Pancreas (tissue), 10 donors: ENCODE measurements around the gene OR6V1. TPM values are rescaled to one million over a fixed set of nuclear protein-coding genes. Genes with fewer than 3 reads are reported as not detected.

Experiments used
- ATAC-seq, 4 donors: fragments of 200-7000 bp; cut with Tn5 transposase; one replicate each; pipeline versions ENCODE4 v1.8.0 to v1.9.1; 2020; ENCODE audit warnings: mild to moderate bottlenecking in 4 of 4, moderate library complexity in 4 of 4
- DNase-seq, 6 donors: peaks; one replicate each; pipeline ENCODE4 v3.0.0-alpha.2; 2020
- FAIRE-seq: peaks from 2 replicates; lab custom pipeline; 2012; peaks lifted over from hg19 to GRCh38; lab: Jason Lieb, UNC
- H3K27ac ChIP-seq, 4 donors: fragments of 200-600 bp; sonication (generic); 1 replicate in 3 of 4; 2 replicates in 1 of 4; pipeline versions ENCODE4 v1.5.0 to v1.8.0; 2020
- H3K27me3 ChIP-seq, 4 donors: fragments of 200-600 bp; one replicate each; pipeline ENCODE4 v1.8.0; 2021
- H3K36me3 ChIP-seq, 3 donors: fragments of 200-600 bp; sonication (generic) in 1 of 3; one replicate each; pipeline versions ENCODE4 v1.5.0 to v1.8.0; 2020 to 2021
- H3K4me1 ChIP-seq, 3 donors: fragments of 200-600 bp; one replicate each; pipeline ENCODE4 v1.8.0; 2021
- H3K4me3 ChIP-seq, 4 donors: fragments of 200-600 bp; sonication (generic) in 2 of 4; one replicate each; pipeline versions ENCODE4 v1.5.0 to v1.8.0; 2020 to 2021
- H3K9me3 ChIP-seq, 4 donors: fragments of 200-600 bp; one replicate each; pipeline ENCODE4 v1.8.0; 2021
- WGBS, 2 donors: extraction: QIAGEN DNeasy Blood & Tissue Kit; methylation state at CpG; one replicate each; pipeline ENCODE4 v1.1.7; 2013; 5-methylcytosine and 5-hydroxymethylcytosine counted together
- intact Hi-C, 3 donors: fragments of 100-400 bp; cut with DNase I; formaldehyde crosslinking; loops; one replicate each; pipeline versions ENCODE4 v1.11.1 to v1.14.2; 2022
- polyA plus RNA-seq, 2 donors: library from polyadenylated mRNA; stranded (reverse); fragments of 200-250 nt; gene quantifications; one replicate each; pipeline ENCODE4 v1.2.3, GENCODE V29; 2013
- total RNA-seq, 6 donors: library from RNA; stranded (reverse); fragmentation: NEBNext Ultra II Directional in 4 of 6; extraction: Animal tissue kit (Norgen Biotek cat#: 25700) in 4 of 6; gene quantifications; one replicate each; pipeline versions ENCODE4 v1.2.1 to v1.2.4, GENCODE V29; 2021 to 2023
- TF ChIP-seq, protein P1 (sequence below), 4 donors: fragments of 200-600 bp; sonication (generic) in 3 of 4; IDR thresholded peaks; one replicate each; pipeline versions ENCODE4 v1.5.0 to v1.8.0; 2021; ENCODE audit warnings: antibody characterized with exemption in 4 of 4
- donor health status: healthy with polysubstance abuse.
- donor health status: DM: no; HTN: no; CAD: no; lungs with moderate emphysema.
- donor health status: DM: no; HTN: no; CAD: no.
- donor health status: control.
- donor health status: control.
- donor health status: Bipolar disorder and iron deficiency.
- donor health status: DM: yes; HTN: yes; CAD: no.
- donor health status: DM: no; HTN: no; CAD: no.
- donor health status: DM: no; HTN: no; CAD: no.
- donor health status: DM: yes; HTN: yes; CAD: no.

Gene OR6V1
- total and polyA plus RNA-seq, 8 donors, result not detected

DNA sequence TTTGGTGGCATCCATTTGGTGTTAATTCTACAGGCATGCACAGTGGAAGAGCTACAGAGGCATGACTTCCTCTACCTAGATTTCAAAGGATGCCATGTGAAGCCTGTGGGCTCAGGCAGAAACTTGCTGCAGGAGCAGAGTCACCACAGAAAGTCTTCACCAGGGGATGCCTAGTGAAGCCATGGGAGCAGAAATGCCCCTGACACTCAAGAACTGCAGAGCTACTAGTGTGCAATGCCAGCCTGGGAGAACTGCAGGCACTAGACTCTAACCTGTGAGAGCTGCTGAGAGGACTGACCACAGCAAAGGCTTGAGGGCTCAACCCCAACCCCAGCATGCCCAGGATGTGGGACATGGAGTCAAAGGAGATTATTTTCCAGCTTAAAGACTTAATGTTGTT lies 29.1 kb upstream of the OR6V1 start:
- DNase-seq (no peak), FAIRE-seq (no peak), ATAC-seq (no peak)
- Histone ChIP-seq H3K9me3 (no peaks in the 10 kb centered on the region), H3K4me3 (no peak overlapping the region), H3K4me1 (no peaks in the 10 kb centered on the region), H3K27me3 (no peaks in the 10 kb centered on the region), H3K27ac (no peak overlapping the region), H3K36me3 (no peaks in the 10 kb centered on the region)
- TF ChIP-seq, protein P1, sequence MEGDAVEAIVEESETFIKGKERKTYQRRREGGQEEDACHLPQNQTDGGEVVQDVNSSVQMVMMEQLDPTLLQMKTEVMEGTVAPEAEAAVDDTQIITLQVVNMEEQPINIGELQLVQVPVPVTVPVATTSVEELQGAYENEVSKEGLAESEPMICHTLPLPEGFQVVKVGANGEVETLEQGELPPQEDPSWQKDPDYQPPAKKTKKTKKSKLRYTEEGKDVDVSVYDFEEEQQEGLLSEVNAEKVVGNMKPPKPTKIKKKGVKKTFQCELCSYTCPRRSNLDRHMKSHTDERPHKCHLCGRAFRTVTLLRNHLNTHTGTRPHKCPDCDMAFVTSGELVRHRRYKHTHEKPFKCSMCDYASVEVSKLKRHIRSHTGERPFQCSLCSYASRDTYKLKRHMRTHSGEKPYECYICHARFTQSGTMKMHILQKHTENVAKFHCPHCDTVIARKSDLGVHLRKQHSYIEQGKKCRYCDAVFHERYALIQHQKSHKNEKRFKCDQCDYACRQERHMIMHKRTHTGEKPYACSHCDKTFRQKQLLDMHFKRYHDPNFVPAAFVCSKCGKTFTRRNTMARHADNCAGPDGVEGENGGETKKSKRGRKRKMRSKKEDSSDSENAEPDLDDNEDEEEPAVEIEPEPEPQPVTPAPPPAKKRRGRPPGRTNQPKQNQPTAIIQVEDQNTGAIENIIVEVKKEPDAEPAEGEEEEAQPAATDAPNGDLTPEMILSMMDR (IDR thresholded peaks at IDR 0.05), result no peak
- intact Hi-C loops, result no loop called here

DNA sequence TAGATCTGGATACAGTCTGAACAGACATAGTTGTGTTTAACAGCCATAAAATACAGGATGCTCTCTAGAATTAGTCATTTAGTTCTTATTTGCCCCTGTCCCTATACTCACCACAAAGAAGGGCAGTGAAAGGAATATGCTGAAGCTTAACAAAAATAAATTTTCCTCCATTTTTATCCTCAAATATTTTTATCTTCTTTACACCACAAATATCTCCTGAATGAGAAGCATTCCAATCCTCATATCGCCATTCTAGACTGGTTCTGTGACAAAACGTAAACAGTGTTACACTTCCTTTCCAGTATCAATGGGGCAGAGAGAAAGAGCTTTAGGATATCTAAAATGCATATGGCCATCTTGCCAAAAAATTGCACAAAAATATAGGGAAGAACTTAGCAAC lies 26.8 kb upstream of the OR6V1 start:
- DNase-seq, result no peak
- TF ChIP-seq, protein P1 (IDR thresholded peaks at IDR 0.05), result no peak
- H3K4me3 ChIP-seq, result no peak overlapping the region
- H3K27me3 ChIP-seq, result no peaks in the 10 kb centered on the region
- no peaks in the 10 kb centered on the region for H3K9me3 ChIP-seq
- intact Hi-C loops, result no loop called here
- ATAC-seq, result no peak
- H3K27ac ChIP-seq, result no peak overlapping the region
- no peak for FAIRE-seq
- 71 to 77% methylated on average over 2 of the region's 2 CpGs for WGBS, 2 donors
- no peaks in the 10 kb centered on the region for H3K4me1 ChIP-seq
- H3K36me3 ChIP-seq, result no peaks in the 10 kb centered on the region

DNA sequence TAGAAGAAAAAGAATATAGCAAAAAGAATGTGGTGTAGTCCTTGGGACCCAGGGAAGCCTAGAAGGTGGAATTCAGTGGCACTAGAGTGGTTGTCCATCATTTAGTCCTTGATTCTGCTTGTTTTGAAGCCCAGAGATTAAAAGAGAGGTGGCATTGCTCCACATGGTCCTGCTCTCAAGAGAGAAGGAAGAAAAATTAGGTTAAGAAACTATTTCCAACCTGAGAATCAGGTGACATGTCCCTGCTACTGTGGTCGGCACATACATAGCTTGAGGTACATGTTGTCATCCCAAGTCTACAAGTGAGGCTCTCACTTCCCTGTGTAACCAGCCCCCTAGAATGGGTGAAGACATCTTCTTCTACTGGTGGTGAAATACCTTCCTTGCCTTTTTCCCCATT lies 25.1 kb upstream of the OR6V1 start, which contains the start of gene OR9A2:
Gene OR9A2 (minus strand): TSS at position 101 of the 400 bp plus-strand sequence. CDS start 0 bp downstream, at position 101.
- intact Hi-C loops, result no loop called here
- 78 to 100% methylated on average over 1 of the region's 1 CpG for WGBS, 2 donors
- DNase-seq, result no peak
- TF ChIP-seq, protein P1 (IDR thresholded peaks at IDR 0.05), result no peak
- Histone ChIP-seq H3K9me3 (no peaks in the 10 kb centered on the region), H3K4me1 (no peaks in the 10 kb centered on the region), H3K4me3 (no peak within 1 kb of the TSS), H3K27me3 (no peaks in the 10 kb centered on the region), H3K36me3 (no peaks in the 10 kb centered on the region), H3K27ac (no peak within 1 kb of the TSS)
- no peak for ATAC-seq
- no peak for FAIRE-seq

DNA sequence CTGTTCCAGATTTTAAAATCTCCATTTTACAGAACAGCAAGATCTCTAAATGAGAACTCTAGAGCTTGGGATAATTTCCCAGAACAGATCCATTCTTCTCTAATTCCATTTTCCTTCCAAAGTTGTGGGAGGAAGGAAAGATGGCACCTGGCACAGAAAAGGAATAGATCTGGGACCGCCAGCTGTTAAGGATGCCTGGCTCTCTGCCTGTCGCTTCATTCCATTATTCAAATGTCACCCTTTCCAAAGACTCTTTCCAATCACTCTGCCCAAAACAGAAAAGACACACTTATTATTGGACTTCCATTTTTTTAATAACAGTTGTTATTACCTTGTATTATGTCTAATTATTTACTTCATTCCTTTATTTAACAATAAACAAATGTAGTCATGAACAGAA lies 24.5 kb upstream of the OR6V1 start:
- Histone ChIP-seq H3K27ac (no peak overlapping the region), H3K4me3 (no peak overlapping the region), H3K36me3 (no peaks in the 10 kb centered on the region), H3K27me3 (no peaks in the 10 kb centered on the region), H3K9me3 (no peaks in the 10 kb centered on the region), H3K4me1 (no peaks in the 10 kb centered on the region)
- intact Hi-C loops, result no loop called here
- WGBS, 2 donors, result 91 to 94% methylated on average over 2 of the region's 2 CpGs
- ATAC-seq (no peak), DNase-seq (no peak), FAIRE-seq (no peak)
- TF ChIP-seq, protein P1 (IDR thresholded peaks at IDR 0.05), result no peak

DNA sequence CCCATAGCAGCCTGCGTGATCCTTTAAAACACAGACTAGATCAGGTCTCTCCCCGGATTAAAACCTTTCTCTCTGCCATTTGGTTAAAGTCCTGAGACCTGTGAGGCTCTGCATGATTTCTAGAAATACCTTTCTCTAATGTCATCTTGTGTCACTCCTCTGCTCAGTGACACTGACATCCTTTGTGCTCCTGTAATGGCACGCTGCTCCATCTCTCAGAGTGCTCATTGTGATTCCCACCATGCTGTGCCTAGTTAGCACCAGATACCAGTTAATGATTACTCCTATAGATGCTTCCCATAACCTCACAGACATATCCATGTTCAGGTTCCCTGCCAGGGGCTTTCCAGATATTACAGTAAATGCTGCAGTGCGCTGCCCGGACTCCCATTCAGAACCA lies 13.5 kb upstream of the OR6V1 start:
- H3K36me3 ChIP-seq, result no peaks in the 10 kb centered on the region
- H3K9me3 ChIP-seq, result no peaks in the 10 kb centered on the region
- no peak for ATAC-seq
- intact Hi-C loops, result no loop called here
- no peak for FAIRE-seq
- H3K27ac ChIP-seq, result no peak overlapping the region
- WGBS, 2 donors, result 85 to 89% methylated on average over 5 of the region's 5 CpGs
- H3K27me3 ChIP-seq, result no peaks in the 10 kb centered on the region
- TF ChIP-seq, protein P1 (IDR thresholded peaks at IDR 0.05), result no peak
- no peak overlapping the region for H3K4me3 ChIP-seq
- H3K4me1 ChIP-seq, result peaks cover 0 to 7% (median 0%) of the 10 kb centered on the region in 3 donors
- no peak for DNase-seq
